HUES48 (cell line): ENCODE measurements around the gene ZNF534.
"Not testable (repeated sequence)": the region's sequence is repeated elsewhere in the genome, so short reads cannot be mapped to it uniquely, and the experiment has no call there.

Source experiments
- H3K27ac ChIP-seq: one replicate; pipeline ENCODE4 v1.7.0; 2013; ENCODE audit warnings: low read depth, low read length, inconsistent platforms
- H3K27me3 ChIP-seq: 2 replicates; pipeline ENCODE4 v1.6.1; 2013; ENCODE audit warnings: mild to moderate bottlenecking, low read length; ENCODE audit not compliant: control insufficient read depth, insufficient read depth
- H3K36me3 ChIP-seq: 2 replicates; pipeline ENCODE4 v1.6.1; 2013; ENCODE audit warnings: low read length; ENCODE audit not compliant: control insufficient read depth, insufficient read depth
- H3K4me1 ChIP-seq: 2 replicates; pipeline ENCODE4 v1.6.1; 2013; ENCODE audit warnings: mild to moderate bottlenecking, low read length; ENCODE audit not compliant: control insufficient read depth, insufficient read depth
- H3K4me3 ChIP-seq: 2 replicates; pipeline ENCODE4 v1.5.1; 2013; ENCODE audit warnings: mild to moderate bottlenecking, low read depth, low read length
- H3K9ac ChIP-seq: 2 replicates; pipeline ENCODE4 v1.6.1; 2013; ENCODE audit warnings: mild to moderate bottlenecking, low read depth, low read length, moderate library complexity
- H3K9me3 ChIP-seq: 2 replicates; pipeline ENCODE4 v1.6.1; 2013; ENCODE audit warnings: low read length; ENCODE audit not compliant: control insufficient read depth, insufficient read depth

The ZNF534 gene

DNA sequence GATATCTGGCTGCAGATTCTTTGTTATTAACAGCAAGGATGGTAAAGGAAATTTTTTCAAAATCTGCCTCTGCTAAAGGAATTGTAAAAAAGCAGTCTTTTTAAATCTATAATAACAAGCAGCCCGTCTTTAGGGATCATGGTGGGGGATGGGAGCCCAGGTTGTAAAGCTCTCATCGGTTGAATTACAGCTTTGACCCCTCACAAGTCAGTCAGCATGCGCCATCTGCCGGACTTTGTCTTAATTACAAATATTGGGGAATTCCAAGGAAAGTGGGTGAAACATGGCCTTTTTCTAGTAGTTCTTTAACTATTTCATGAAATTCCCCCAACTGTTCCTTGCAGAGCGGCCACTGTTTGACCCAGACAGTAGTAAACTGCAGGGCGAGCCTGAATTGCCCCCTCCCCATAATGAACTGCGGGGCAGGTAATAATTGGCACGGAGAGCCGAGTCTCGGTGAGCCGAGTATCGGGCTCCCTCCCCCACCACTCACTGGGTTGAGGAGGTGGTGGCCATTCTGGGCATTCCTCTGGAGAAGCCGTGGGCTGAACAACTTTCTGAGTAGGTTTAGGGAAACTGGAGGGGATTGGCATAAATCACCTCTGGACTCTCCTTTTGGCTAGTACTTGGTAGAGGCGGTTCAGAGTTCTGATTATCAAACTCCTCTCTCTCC lies 36.0 kb downstream of the ZNF534 start:
- Histone ChIP-seq H3K9ac (no peak overlapping the region), H3K27me3 (no peaks in the 10 kb centered on the region), H3K9me3 (peaks cover 89% of the 10 kb centered on the region), H3K27ac (no peak overlapping the region), H3K4me3 (no peak overlapping the region), H3K36me3 (no peaks in the 10 kb centered on the region), H3K4me1 (peaks cover 4% of the 10 kb centered on the region; the same call in 1 of the 2 replicates)

DNA sequence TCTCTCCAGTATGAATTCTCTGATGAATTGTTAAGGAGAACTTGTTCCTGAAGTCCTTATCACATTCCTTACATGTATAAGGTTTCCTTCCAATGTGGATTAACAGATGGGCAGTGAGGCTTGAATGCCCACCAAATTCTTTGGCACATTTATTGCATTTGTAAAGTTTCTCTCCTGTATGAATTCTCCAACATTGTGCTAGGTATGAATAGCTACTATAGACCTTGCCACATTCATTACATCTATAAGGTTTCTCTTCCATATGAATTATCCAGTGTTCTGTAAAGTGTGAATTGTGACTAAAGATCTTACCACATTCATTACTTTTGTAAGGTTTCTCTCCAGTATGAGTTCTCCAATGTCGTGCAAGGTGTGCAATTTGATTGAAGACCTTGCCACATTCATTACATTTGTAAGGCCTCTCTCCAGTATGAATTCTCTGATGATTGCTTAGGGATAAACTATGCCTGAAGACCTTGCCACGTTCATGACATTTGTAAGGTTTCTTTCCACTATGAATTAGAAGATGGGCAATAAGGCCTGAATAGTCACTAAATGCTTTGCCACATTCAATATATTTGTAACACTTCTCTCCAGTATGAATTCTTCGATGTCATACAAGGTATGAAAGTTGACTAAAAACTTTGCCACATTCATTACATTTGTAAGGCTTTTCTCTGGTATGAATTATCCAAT lies 44.9 kb downstream of the ZNF534 start:
- Histone ChIP-seq H3K9me3 (peaks cover 98% of the 10 kb centered on the region), H3K4me1 (no peaks in the 10 kb centered on the region), H3K4me3 (no peak overlapping the region), H3K9ac (no peak overlapping the region), H3K36me3 (no peaks in the 10 kb centered on the region), H3K27ac (no peak overlapping the region), H3K27me3 (no peaks in the 10 kb centered on the region)

DNA sequence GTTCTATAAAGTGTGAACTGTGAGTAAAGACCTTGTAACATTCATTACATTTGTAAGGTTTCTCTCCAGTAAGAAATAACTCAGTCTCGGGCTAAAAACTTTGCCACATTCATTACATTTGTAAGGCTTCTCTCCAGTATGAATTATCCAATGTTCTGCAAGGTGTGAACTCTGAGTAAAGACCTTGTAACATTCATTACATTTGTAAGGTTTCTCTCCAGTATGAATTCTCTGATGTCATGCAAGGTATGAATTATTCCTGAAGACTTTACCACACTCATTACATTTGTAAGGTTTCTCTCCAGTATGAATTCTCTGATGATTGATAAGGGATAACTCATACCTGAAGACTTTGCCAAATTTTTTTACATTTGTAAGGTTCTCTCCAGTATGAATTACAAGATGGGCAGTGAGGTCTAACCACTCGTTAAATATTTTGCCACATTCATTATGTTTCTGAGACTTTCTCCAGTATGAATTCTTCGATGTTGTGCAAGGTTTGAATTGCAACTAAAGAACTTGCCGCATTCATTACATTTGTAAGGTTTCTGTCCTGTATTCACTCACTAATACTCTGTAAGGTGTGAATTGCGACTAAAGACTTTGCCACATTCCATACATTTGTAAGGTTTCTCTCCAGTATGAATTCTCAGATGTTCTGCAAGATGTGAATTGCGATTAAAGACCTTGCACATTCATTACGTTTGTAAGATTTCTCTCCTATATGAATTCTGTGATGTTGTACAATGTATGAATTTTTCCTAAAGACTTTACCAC lies 45.6 kb downstream of the ZNF534 start:
- no peaks in the 10 kb centered on the region for H3K27me3 ChIP-seq
- H3K4me1 ChIP-seq: no peaks in the 10 kb centered on the region
- no peak overlapping the region for H3K9ac ChIP-seq
- peaks cover 98% of the 10 kb centered on the region for H3K9me3 ChIP-seq
- H3K36me3 ChIP-seq: no peaks in the 10 kb centered on the region
- no peak overlapping the region for H3K4me3 ChIP-seq
- no peak overlapping the region for H3K27ac ChIP-seq

DNA sequence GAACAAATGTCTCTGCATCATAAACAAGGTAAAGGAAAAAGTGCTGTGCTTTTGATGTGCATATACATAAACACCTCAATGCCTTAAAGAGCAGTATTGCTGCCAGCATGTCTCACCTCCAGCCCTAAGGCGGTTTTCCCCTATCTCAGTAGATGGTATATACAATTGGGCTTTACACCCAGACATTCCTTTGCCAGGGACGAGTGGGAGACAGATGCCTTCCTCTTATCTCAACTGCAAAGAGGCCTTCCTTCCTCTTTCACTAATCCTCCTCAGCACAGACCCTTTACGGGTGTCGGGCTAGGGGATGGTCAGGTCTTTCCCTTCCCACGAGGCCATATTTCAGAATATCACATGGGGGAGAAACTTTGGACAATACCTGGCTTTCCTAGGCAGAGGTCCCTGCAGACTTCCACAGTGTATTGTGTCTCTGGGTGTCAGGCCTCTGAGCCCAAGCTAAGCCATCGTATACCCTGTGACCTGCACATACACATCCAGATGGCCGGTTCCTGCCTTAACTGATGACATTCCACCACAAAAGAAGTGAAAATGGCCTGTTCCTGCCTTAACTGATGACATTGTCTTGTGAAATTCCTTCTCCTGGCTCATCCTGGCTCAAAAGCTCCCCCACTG lies 55.3 kb downstream of the ZNF534 start:
- H3K4me3 ChIP-seq, H3K9ac ChIP-seq, H3K27me3 ChIP-seq, H3K36me3 ChIP-seq, H3K27ac ChIP-seq: not testable (repeated sequence)
- Histone ChIP-seq H3K9me3 (peaks cover 20% of the 10 kb centered on the region), H3K4me1 (peaks cover 14% of the 10 kb centered on the region)

DNA sequence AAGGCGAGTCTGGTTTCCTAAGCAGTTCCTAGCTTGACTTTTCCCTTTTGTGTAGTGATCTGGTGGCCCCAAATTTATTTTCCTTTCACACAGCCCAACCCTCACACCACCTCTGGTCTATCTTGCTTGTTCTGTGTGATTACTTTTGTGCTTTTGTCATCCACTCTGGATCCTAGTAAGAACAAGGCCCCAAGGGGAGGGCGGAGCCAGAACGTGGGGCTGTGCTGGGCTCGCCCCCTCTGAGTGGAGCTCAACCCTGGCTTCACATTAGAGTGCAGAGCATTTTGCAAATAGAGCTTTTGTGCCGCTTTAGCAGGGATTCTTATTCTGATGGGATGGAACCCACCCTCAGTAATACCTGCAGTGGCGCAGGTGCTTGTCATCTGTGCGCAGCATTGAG lies 56.1 kb downstream of the ZNF534 start:
- peak overlapping the region; percentile 48; the same call in 1 of the 2 replicates for H3K9ac ChIP-seq

DNA sequence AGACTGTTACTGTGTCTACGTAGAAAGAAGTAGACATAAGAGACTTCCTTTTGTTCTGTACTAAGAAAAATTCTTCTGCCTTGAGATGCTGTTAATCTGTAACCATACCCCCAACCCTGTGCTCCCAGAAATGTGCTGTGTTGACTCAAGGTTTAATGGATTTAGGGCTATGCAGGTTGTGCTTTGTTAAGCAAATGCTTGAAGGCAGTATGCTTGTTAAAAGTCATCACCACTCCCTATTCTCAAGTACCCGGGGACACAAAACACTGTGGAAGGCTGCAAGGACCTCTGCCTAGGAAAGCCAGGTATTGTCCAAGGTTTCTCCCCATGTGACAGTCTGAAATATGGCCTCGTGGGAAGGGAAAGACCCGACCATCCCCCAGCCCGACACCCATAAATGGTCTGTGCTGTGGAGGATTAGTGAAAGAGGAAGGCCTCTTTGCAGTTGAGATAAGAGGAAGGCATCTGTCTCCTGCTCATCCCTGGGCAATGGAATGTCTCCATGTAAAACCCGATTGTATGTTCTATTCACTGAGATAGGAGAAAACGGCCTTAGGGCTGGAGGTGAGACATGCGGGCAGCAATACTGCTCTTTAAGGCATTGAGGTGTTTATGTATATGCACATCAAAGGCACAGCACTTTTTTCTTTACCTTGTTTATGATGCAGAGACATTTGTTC lies 56.8 kb downstream of the ZNF534 start:
- peaks cover 14% of the 10 kb centered on the region for H3K4me1 ChIP-seq
- not testable (repeated sequence) for H3K27me3 ChIP-seq, H3K36me3 ChIP-seq
- H3K9ac ChIP-seq: peak overlapping the region; percentile 48; the same call in 1 of the 2 replicates
- H3K4me3 ChIP-seq: peak overlapping the region; percentile 47; the same call in 1 of the 2 replicates
- peaks cover 12% of the 10 kb centered on the region for H3K9me3 ChIP-seq
- peak overlapping the region; percentile 33 for H3K27ac ChIP-seq

More for the DNA sequence above, 56.1 kb downstream of the ZNF534 start:
- Histone ChIP-seq H3K4me3 (peak overlapping the region; percentile 47; the same call in 1 of the 2 replicates), H3K27ac (peak overlapping the region; percentile 33), H3K4me1 (peaks cover 14% of the 10 kb centered on the region), H3K9me3 (peaks cover 16% of the 10 kb centered on the region)
- H3K27me3 ChIP-seq, H3K36me3 ChIP-seq: not testable (repeated sequence)

DNA sequence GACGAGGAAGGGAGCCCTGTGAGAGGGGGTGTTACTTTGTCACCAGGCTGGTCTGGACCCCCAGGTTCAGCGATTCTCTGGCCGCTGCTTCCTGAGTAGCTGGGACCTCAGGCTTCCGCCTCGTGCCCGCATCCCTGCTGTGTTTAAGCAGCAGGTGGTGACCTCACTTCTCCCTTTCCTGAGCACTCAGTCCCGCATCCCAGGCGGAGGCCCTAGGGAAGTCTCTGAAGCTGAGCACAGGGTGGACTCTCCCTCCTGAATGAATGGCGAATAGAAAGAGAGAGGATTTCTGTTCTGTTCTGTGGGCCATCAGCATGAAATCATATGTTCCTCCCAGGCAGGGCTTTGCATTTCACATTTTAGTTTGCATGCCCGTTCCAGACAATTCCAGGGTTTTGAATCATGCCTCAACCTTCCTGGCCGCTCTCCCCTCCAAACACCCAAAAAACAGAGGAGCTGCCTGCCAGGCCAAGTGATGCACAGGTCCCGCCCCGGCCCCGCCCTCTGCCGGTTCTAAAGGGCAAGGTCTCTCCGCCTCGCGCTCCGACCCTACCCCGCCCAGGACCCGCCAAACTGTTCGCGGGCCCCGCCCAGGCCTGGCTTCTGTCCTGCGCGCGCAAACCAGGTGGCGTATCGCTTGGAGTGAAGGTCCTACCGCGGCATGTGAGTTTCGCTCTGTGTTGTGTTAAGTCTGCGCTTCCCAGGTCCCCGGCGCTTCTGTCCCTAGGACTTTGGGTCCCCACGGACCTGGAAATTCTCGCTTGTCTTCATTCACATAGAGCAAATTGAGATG lies 63.4 kb downstream of the ZNF534 start:
- Histone ChIP-seq H3K27ac (no peak overlapping the region), H3K4me1 (no peaks in the 10 kb centered on the region), H3K27me3 (peaks cover 3% of the 10 kb centered on the region; the same call in 1 of the 2 replicates), H3K4me3 (peak overlapping the region; percentile 53), H3K9me3 (no peaks in the 10 kb centered on the region), H3K9ac (no peak overlapping the region; the same call in 1 of the 2 replicates), H3K36me3 (no peaks in the 10 kb centered on the region)

DNA sequence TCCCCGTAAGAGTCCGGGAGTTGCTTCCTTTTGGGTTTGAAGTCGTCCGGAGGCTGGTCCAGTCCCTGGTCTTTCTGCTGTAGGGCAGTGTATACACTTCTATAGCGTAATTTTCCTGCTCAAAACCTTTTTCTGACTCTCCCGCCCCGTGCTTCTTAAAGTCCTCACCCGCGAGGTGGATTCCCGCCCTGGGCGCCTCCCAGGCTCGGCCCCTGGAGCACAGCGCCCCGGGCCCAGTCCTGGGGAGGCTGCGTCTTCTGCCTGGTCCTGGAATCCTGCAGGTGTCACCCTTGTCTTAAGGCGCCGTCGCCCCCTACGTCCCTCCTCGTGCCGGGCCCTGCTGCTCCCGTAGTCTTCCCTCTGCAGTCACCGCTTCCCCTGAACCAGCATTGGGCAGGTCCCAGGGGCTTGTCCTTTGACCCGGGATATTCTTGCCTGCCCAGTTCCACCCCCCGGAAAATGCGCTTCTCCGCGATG lies 64.1 kb downstream of the ZNF534 start:
- Histone ChIP-seq H3K27ac (no peak overlapping the region), H3K36me3 (no peaks in the 10 kb centered on the region), H3K9ac (no peak overlapping the region; the same call in 1 of the 2 replicates), H3K4me1 (no peaks in the 10 kb centered on the region), H3K27me3 (peaks cover 3% of the 10 kb centered on the region; the same call in 1 of the 2 replicates), H3K9me3 (no peaks in the 10 kb centered on the region), H3K4me3 (peak overlapping the region; percentile 53)

DNA sequence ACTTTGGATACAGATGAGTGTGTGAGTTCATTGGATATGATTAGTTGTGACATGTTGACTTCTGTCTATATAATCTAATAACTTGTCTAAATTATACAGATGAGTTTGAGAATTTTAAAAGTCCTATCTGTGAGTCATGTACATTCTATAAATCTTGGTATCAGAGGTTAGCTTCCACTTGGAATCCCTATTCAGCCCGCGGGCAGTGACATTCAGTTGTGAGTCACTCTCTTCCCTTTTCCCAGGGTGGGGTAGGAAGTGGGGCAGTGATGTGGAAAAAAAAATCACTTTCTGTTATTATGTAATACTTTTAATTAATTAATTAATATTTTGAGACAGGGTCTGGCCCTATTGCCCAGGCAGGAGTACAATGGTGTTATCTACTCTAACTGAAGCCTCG lies 65.6 kb downstream of the ZNF534 start:
- Histone ChIP-seq H3K9me3 (no peaks in the 10 kb centered on the region), H3K4me3 (no peak overlapping the region), H3K9ac (no peak overlapping the region)

More for the DNA sequence above, 65.6 kb downstream of the ZNF534 start:
- H3K27ac ChIP-seq: no peak overlapping the region
- no peaks in the 10 kb centered on the region for H3K36me3 ChIP-seq
- H3K27me3 ChIP-seq: peaks cover 17% of the 10 kb centered on the region
- H3K4me1 ChIP-seq: no peaks in the 10 kb centered on the region
